NCI-H128 (cell line): ENCODE data around the gene PHTF2.
"Not testable (repeated sequence)": the region's sequence is repeated elsewhere in the genome, so short reads cannot be mapped to it uniquely, and the experiment has no call there.

ENCODE experiments used
- DNase-seq: peaks from one replicate; lab custom pipeline; 2025; ENCODE audit not compliant: unreplicated experiment; lab: John Stamatoyannopoulos, UW

PHTF2 gene

GRCh38 chr7:77798394-77799077, at the start of gene PHTF2, which contains the start of gene TMEM60:
TSS of gene PHTF2 (plus strand) at chr7:77798773.
TSS of gene TMEM60 (minus strand) at chr7:77798434. CDS start at chr7:77794373, 4,061 bp downstream.
- peak; percentile 97 for DNase-seq

- DNase-seq, result no peak
Measured at GRCh38 chr7:77752016-77752415, 46.6 kb upstream of the PHTF2 start.

DNA sequence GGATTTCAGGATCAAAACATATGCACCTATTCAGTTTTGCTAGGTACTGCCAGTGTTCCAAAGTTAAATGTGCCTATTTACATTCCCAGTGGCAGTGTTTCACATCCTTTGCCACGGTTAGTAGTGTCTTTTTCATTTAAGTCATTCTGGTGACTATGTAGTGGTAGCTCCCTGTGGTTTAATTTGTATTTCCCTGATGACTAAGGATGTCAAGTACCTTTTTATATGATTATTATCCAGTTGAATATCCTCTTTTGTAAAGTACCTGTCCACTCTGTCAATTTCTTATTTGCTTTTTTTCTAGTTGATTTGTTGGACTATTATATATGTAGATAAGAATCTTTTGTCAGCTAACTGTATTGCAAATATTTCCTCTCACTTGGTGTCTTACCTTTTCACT, 45.4 kb upstream of the PHTF2 start:
- DNase-seq, result no peak

DNA sequence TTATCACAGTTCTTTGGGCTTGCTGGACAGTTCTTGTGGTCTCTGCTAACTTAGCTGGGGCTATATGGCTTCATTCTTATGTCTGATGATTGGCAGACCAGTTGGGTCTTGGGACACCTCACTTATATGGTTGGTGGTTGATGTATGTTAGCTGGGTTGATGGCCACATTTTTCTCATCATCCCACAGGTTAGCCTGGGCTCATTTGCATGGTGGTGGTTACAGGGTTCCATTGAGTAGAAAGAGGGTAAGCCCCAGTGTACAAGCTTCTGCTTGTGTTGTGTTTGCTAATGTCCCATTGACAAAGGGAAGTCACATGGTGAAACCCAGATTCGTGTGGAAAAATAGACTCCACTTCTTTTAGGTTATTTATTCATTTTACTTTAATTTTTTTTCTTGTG, 41.0 kb upstream of the PHTF2 start:
- DNase-seq, result no peak

DNA sequence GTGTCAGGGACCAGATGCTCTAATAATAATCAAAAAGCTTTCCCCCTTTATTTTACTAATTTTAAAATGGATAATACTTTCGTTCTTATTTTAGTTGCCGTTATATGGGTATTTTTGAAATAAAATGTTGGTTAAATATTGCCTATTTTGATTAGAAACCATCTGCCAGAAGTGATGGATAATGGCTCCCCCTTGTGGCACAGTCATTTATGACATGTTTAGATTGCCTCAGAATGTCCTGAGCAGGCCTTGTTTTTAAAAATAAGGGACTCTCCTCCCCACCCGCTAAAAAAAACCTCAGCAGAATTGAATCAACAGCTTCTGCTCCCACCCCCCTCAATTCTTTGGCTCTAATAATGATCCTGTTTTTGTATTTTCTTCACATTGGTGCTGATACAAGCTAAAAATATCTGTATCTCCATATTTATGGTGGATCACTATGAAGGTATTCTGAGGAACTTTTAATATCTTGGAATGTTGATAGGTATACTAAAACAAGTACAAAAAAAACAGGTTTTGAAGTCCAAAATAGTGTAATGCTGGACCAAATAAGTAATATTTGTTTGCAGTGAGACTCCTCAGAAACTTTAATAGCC, 39.2 kb upstream of the PHTF2 start:
- DNase-seq, result no peak

DNA sequence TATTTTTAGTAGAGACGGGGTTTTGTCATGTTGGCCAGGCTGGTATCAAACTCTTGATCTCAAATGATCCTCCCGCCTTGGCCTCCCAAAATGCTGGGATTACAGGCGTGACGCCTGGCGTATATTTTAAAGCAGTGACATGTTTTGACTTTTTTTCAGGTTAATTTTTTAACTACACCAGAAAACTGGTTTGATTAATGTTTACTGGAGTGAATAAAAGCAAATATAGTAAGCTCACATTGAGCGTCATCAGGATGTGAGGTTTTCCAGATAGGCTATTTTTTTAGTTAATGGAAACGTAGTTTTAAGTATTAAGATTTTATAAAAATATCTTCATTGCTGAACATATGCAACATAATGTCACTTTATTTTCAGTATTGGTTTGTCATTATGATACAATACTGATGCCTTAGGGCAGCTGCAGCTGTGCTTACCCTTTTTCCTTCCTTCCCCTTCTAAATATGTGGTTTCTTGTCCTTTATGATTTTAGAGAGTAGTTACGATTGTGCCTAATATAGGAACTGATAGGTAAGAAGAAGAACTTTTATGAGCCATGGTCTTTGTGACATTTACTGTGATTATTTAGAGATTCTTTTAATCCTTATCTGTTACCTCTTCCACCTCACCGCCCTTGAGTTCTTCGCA, 37.6 kb upstream of the PHTF2 start:
- no peak for DNase-seq

- no peak for DNase-seq
Measured at GRCh38 chr7:77765481-77765880, 33.1 kb upstream of the PHTF2 start.

DNA sequence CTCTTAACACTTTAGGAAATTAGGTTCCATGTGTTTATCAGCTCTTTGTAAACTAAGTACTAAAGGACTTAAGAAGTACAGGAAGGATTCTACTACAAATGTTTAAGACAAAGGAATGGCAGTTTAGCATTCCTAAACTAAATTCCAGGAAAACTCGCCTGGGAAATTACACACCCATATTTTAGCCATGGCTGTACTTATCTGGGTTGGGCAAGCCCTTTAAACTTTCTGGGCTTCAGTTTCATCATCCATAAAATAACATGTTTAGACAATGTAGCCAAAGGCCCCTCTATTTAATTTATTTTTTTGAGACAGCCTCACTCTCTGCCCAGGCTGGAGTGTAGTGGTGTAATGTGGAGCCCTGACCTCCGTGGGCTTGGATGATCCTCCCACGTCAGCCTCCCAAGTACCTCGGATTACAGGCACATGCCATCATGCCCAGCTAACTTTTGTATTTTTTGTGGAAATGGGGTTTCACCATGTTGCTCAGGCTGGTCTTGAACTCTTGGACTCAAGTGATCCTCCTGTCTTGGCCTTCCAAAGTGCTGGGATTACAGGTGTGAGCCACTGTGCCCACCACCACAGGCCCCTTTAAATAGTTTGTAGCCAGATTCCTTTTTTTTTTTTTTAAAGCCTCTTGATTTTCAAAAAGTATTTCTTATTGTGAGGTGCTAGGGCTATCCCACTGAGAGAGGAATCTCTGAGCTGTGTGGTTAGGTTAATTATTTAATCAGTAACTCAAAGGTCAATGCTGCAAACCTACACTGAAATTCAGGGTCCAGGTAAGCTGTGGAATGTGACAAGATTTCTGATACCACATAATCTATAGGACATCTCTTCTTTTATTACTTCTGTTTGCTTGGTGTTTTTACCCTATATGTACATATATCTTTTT, 32.4 kb upstream of the PHTF2 start:
- DNase-seq, result no peak

DNA sequence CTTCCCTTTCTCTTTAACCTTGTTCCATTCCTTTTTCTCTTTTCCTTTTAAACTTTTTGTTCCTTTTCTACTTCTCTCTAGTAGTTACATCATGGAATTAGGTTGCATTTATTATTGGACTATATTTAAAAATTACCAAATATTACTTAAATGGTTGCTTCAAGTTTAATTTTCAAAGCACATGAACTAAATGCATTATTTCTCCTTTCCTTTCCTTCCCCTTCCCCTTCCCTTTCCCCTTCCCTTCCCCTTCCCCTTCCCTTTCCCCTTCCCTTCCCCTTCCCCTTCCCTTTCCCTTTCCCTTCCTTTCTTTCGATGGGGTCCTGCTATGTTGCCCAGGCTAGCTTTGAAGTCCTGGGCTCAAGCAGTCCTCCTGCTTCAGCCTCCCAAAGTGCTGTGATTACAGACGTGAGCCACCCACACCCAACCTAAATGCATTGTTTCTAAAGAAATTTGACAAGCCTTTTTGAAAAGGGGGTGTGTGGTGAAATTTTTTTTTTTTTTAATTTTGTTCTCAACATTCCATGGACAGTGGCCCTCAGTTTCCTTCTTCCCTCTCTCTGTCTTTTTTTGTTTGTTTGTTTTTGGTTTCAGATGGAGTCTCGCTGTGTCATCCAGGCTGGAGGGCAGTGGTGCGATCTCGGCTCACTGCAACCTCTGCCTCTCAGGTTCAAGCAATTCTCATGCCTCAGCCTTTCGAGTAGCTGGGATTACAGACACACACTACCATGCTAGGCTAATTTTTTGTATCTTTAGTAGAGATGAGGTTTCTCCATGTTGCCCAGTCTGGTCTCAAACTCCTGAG, 31.6 kb upstream of the PHTF2 start:
- DNase-seq, result no peak

DNA sequence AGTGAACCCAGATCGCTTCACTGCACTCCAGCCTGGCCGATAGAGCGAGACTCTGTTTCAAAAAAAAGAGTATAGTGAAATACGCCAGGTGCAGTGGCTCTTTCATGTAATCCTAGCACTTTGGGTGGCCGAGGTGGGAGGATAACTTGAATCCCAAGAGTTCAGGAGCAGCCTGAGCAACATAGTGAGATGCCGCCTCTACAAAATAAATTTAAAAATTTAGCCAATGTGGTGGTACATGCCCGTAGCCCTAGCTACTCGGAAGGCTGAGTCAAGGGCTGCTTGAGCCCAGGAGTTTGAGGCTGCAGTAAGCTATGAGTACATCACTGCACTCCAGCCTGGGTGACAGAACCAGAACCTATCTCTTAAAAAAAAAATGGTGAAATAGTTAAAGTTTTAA, 28.3 kb upstream of the PHTF2 start:
- no peak for DNase-seq

DNA sequence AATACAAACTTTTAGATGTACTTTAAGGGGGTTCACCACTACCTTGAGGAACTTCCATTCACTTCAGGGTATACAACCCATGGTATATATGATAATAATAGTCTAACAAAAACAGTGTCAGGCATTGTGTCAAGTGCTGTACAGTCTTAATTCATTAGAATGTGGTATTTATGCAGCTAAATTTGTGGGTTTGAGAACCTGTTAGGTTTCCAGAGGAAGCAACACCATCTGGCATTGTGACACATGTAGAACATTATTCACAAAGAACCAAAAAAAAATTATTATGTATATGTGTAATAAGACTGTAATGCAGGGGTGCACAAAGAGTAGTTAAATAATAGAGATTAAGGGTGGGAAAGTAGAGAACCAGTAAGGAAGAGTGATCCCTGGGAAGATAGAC, 26.7 kb upstream of the PHTF2 start:
- DNase-seq, result no peak

GRCh38 chr7:77778535-77778934, 20.0 kb upstream of the PHTF2 start:
- no peak for DNase-seq

- no peak for DNase-seq
Measured at GRCh38 chr7:77782383-77782782, 16.2 kb upstream of the PHTF2 start.

- no peak for DNase-seq
Measured at GRCh38 chr7:77783111-77783510, 15.5 kb upstream of the PHTF2 start.

DNA sequence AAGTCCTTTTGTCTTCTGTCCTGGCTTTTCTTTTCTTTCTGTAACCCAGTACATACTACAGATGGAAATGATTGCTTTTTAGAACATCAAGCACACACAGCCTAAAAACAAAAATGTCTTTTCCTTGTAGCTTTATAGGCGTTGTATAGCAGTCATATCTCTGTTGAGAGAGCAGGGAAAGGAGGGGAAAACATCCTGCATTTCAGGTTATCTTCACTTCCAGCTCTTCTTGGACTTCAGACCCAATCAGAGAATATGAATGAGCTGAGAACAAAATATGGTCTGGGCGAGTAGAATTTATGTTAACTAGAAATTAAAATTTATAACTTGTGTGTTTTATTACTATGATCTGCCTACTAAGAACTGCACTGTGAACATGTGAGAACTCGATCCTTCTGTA, 15.0 kb upstream of the PHTF2 start:
- DNase-seq, result no peak

DNA sequence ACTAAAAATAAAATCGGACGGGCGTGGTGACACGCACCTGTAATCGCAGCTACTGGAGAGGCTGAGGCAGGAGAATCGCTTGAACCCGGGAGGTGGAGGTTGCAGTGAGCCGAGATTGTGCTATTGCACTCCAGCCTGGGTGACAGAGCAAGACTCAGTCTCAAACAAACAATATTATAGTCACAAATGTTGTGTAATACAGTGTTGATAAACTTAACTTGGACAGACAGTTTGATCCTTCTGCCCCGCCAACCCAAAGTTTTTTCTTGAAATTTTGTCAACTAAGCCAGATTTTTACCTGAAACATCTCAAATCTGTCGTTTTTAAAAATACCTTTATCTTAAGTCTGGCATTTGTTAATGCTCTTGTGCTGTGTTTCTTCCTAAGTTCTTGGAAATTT, 14.1 kb upstream of the PHTF2 start:
- not testable (repeated sequence) for DNase-seq

DNA sequence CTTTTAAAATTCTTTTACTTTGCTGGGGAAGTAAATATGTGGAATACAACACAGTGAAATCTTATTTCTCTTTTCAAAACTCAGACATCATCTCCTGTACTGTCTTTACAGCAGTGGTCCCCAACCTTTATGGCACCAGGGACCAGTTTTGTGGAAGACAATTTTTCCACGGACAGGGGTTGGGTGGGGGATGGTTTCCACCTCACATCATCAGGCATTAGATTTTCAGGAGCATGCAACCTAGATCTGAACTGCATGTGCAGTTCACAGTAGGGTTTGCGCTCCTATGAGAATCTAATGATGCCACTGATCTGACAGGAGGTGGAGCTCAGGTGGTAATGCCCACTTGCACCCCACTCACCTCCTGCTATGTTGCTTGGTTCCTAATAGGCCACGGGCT, 12.6 kb upstream of the PHTF2 start:
- no peak for DNase-seq

DNA sequence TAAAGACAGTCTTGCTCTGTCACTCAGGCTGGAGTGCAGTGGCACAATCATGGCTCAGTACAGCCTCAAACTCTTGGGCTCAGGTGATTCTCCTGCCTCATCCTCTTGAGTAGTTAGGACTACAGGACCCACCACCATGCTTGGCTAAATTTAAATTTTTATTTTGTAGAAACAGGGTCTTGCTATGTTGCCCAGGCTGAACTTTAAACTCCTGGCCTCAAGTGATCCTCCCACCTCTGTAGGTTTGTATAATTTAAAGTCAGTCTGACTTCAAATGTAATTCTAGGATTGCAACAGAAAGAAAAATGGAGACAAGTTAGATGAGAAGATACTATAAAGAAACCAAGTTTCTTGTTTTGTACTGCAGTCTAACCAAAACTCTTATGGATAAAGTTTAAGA, 11.8 kb upstream of the PHTF2 start:
- DNase-seq, result no peak

DNA sequence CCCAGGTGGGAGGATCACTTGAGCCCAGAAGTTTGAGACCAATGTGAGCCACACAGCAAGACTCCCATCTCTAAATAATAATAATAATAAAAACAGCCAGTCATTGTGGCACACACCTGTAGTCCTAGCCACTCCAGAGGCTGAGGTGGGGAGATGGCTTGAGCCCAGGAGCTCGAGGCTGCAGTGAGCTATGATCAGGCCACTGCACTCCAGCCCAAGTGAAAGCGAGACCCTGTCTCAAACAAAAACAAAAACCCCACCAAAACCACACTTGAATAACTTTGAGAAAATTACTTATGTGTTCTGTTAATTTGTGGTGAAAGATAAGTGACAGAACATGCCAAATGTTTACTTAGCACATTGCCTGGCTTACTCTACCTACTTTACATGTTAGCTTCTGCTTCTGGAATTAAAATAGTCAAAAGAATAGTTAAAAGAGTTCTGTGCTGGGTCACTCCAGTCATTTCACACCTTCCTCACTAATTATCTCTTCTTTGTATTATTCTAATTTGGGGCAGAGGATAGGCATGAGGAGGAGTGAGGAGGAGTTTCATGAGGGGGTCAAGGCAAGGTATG, 10.2 kb upstream of the PHTF2 start:
- DNase-seq, result no peak

GRCh38 chr7:77791336-77791735, 7.2 kb upstream of the PHTF2 start:
- no peak for DNase-seq
